B cell (primary cell): ENCODE data around the gene LRP11.

ENCODE experiments used
- CTCF ChIP-seq: fragments of 200-600 bp; IDR thresholded peaks from one replicate; pipeline ENCODE4 v1.8.0; 2022; ENCODE audit warnings: antibody characterized with exemption, mild to moderate bottlenecking
- EZH2 ChIP-seq: IDR thresholded peaks from 2 replicates; pipeline ENCODE4 v1.6.1; 2012; ENCODE audit warnings: borderline replicate concordance, low read depth, mild to moderate bottlenecking, moderate library complexity, low read length; ENCODE audit not compliant: insufficient read depth, poor library complexity, severe bottlenecking

DNA sequence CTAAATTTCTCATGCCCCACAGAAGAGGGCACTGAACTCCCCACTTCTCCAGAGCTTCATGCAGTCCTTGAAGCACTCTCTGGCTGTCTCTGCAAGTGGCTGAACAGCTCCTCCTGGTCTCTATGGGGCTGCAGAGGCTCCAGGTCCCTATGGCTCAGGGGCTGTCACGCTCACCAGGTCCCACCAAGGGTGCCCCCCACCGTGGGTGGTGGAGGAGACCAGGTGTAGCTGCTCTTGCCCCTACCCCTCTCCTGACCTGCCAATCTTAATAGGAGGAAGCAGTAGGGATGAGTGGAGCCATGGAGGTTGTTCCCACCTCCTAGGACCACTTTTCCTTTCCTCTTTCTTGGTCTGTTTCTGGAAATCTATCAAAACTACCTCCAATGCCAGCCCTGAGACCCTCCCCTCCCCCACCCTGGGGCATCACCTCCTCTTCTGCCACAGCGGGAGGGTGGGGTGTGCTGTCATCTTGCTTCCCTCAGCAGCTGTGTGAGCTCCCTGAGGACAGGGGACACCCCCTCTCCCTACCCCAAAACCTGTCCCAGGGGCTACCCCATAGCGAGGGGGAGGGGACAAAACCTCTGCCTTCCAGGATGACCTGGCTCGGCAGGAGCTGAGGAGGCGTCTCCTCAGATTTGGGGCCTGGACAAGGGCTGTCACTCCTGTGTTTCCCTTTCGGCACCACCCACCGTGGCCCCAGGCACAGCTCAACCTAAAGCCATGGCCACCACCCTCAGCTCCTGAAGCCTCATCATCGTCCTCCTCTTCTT is 45.7 kb upstream of the LRP11 start:
- no peak for TF ChIP-seq CTCF
- TF ChIP-seq EZH2 = no peak
